Measurements from ENCODE around the gene MUC5B. TPM values are rescaled to one million over a fixed set of nuclear protein-coding genes. Genes with fewer than 3 reads are reported as not detected.
"Not testable (repeated sequence)": the region's sequence is repeated elsewhere in the genome, so short reads cannot be mapped to it uniquely, and the experiment has no call there.

Gene MUC5B
- total RNA-seq, 1 donor from 2014 or later, result 16.0 TPM

- peak; percentile 70 for ATAC-seq
Observed at GRCh38 chr11:1202776-1203504, 19.9 kb upstream of the MUC5B start.

- ATAC-seq, result no peak
Observed at GRCh38 chr11:1203505-1204271, 19.2 kb upstream of the MUC5B start.

- no peak for ATAC-seq
Observed at GRCh38 chr11:1204381-1205101, 18.3 kb upstream of the MUC5B start.

- no peak for ATAC-seq
Observed at GRCh38 chr11:1205121-1205986, 17.5 kb upstream of the MUC5B start.

DNA sequence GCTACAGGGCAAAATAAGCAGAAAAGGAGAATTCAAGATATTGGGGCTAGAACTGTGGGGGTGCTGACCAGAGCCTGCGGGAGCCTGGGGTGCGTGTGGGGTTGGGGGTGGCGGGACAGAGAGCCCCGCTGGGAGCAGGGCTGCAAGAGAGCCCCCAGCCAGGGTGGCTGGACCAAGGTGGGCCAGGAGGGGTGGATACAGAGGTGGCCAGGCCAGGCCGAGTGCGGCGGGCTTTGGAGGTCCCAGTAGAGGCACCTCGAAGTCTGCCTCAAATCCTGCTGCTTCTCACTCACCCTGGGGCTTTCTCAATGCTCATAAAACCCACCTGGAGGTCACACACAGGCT lies 16.9 kb upstream of the MUC5B start:
- no peak for ATAC-seq

- no peak for ATAC-seq
Observed at GRCh38 chr11:1206391-1207271, 16.2 kb upstream of the MUC5B start.

DNA sequence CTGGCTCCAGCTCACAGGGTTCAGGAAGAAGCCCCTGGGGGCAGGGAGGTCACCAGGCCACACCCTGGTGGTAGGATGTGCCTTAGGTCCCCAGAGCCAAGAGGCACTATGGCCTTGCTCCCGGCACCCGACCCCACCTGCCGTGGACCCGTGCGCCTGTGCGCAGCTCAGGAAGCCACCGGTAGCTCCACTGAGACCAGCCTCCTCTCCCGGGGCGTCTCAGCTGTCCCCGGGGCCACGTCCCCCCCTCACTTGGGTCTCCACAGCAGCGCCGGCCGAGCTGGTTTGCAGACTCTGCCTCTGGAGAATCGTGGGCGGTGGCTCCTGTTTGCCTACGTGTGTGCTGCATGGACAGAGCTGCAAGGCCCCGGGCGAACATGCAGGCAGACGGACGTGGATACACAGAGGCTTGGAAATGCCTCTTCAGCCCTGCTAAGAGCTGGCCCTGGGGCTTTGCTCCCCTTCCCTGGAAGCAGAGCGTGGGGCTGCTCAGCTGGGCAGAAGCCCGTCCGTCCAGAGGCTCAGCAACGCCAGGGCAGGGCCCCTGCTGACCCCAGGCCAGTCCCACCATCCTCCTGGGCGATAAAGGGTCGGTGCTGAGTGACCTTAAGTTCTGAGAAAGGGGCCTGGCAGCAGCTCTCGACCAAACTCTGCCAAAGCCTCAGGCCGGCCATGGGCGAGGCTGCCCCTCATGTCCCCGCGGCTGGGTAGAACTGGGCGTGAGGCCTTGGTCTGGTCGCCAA lies 15.3 kb upstream of the MUC5B start:
- no peak for ATAC-seq

DNA sequence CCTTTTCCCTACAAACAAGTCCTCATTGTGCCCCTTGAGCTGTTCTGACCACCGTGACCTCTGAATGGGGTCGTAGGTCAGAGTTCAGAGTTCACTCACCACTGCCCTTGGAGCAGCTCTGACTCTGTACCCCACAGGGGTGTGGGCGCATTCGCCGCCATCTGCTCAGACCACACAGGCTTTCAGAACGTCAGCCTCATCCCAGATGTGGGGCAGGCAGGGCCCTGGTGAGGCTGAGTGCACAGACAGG lies 14.8 kb upstream of the MUC5B start:
- no peak for ATAC-seq

DNA sequence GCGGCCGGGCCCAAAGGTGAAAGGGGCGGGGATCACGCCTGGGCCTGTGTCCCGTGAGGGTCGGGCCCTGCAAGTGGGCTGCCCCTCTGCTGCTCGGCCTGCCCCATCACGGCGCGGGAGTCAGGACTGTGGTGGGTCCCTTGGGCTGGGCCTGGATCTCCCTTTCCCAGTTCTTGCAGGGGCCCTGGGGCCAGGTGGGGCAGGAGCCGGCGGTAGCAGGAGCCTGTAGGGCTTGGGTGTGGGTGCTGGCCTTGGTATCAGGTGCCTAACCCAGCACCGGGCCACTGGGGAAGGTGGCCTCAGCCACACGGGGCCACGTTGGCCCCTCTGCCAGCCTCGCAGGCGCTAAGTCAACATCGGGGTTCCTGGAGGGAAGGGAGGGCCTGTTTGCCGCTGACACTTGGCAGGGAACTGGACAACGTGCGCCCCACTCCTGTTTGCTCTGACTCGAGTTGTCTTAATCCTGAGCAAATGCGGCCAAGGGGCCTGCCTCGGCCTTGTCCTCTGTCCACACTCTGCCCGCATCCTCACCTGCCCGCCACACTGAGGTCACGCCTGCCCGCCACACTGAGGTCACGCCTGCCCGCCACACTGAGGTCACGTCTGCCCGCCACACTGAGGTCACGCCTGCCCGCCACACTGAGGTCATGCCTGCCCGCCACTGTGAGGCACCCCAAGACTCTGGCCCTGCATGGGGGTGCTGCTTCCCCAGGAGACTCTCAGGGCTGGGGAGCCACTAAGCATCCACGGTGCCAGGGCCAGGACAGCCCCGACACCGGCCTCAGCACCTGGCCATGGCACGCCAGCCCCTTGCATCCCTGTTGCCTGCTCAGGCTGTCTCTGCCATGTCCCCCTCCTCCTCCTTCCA lies 14.2 kb upstream of the MUC5B start:
- no peak for ATAC-seq

DNA sequence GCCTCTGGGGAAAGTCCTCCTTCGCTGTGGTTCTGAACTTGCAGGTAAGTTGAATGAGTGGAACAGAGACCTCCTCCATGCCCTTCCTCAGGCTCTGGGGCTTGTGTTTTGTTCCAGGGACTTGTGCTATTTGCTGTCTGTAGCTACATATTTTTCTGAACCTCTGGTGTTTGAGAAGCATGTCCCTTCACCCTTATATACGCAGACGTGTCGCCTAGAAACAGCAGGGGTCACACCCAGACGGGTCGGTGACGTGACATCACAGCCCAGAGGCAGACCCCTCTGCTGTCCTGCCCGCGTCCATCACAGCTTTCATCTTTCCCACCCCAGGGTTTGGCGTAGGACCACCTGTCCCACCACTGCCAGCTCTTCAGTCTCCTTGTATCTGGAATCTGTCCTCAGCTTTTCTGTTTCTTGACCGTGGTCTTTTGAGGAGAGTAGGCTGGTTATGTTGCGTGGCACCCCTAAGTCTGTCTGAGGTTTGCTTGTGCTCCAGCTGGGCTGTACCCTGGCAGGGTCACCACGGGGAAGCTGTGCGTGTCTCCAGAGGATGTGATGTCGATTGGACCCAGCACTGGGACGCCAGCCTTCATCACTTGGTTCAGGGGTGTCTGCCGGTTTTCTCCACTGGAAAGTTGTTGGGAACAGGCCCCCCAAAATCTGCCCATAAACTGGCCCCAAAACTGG lies 13.4 kb upstream of the MUC5B start:
- ATAC-seq, result no peak

- ATAC-seq, result no peak
Observed at GRCh38 chr11:1211838-1212237, 11.0 kb upstream of the MUC5B start.

DNA sequence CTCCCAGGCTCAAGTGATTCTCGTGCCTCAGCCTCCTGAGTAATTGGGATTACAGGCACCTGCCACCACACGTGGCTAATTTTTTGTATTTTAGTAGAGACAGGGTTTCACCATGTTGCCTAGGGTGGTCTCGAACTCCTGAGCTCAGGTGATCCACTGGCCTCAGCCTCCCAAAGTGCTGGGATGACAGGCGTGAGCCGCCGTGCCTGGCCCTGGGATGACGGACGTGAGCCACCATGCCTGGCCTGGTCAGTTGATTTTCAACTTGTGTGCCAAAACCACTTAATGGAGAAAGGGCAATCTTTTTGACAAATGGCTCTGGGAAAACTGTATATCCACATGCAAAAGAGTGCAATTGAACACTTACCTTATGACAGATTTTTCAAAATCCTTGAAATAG lies 7.0 kb upstream of the MUC5B start:
- ATAC-seq, result not testable (repeated sequence)

GRCh38 chr11:1217151-1217550 lies 5.7 kb upstream of the MUC5B start:
- ATAC-seq, result no peak

GRCh38 chr11:1218256-1218787 lies 4.5 kb upstream of the MUC5B start:
- ATAC-seq, result no peak

DNA sequence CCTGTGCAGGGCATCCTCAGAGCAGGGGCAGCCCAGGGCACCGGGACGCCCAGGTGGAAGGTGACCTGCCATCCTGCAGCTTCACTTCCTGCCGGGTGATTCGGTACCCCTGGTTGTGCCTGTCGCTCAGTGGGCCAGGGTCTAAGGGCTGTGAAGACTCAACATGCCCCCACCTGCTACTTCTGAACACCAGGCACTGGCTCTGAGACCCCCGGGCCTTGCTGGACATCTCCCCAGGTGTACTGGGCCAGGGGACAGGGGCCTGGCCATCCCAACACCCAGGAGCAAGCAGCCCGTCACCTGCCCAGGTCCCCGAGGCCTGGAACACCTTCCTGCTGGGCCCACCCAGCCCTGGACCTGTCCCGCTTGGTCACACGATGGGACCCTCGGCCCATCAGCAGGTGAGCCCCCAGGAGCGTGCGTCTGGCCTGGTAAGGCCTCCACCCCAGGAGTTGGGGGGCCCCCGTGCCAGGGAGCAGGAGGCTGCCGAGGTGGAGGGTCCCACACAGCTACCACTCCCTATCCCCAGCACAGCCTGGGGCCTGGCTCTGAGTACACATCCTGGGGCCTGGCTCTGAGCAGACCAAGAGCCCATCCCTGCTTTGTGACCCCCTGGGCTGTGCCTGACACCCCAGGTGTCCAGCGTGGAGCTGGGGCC lies 3.9 kb upstream of the MUC5B start:
- ATAC-seq, result no peak

- ATAC-seq, result no peak
Observed at GRCh38 chr11:1219446-1219833, 3.4 kb upstream of the MUC5B start.

- no peak for ATAC-seq
Observed at GRCh38 chr11:1219834-1220815, 2.7 kb upstream of the MUC5B start.

Measured in esophagus mucosa (tissue), 1 donor.